DOHH2 (cell line): Measurements from ENCODE around the gene ANKRD13C.
"Not testable (repeated sequence)": the region's sequence is repeated elsewhere in the genome, so short reads cannot be mapped to it uniquely, and the experiment has no call there.

Experiments used
- H3F3A ChIP-seq: fragments of 200-600 bp; sonication (generic), shearing (Covaris generic); 2 replicates; pipeline ENCODE4 v1.6.0; 2016; ENCODE audit warnings: antibody characterized with exemption, mild to moderate bottlenecking; ENCODE audit not compliant: control insufficient read depth, insufficient read depth
- H3K27ac ChIP-seq: fragments of 200-600 bp; sonication (generic); 2 replicates; pipeline ENCODE4 v1.5.1; 2014; ENCODE audit warnings: low read depth, mild to moderate bottlenecking, low read length, moderate library complexity
- H3K27me3 ChIP-seq: fragments of 200-600 bp; sonication (generic); 2 replicates; pipeline ENCODE4 v1.6.1; 2014; ENCODE audit warnings: mild to moderate bottlenecking, low read length, mixed read lengths; ENCODE audit not compliant: control insufficient read depth
- H3K36me3 ChIP-seq: fragments of 200-600 bp; sonication (generic); 2 replicates; pipeline ENCODE4 v1.6.1; 2014; ENCODE audit warnings: mild to moderate bottlenecking, low read length, moderate library complexity, mixed read lengths; ENCODE audit not compliant: control insufficient read depth
- H3K4me1 ChIP-seq: fragments of 200-600 bp; sonication (generic); 2 replicates; pipeline ENCODE4 v1.6.1; 2014; ENCODE audit warnings: mild to moderate bottlenecking, low read length, mixed read lengths; ENCODE audit not compliant: control insufficient read depth
- H3K4me2 ChIP-seq: fragments of 200-600 bp; sonication (generic); 2 replicates; pipeline ENCODE4 v1.6.0; 2014; ENCODE audit warnings: mild to moderate bottlenecking, low read length, moderate library complexity
- H3K4me3 ChIP-seq: fragments of 200-600 bp; sonication (generic); 2 replicates; pipeline ENCODE4 v1.5.1; 2014; ENCODE audit warnings: mild to moderate bottlenecking, low read length, mixed read lengths
- H3K79me2 ChIP-seq: fragments of 200-600 bp; sonication (generic); 2 replicates; pipeline ENCODE4 v1.6.1; 2014; ENCODE audit warnings: mild to moderate bottlenecking, low read length, mixed read lengths; ENCODE audit not compliant: control insufficient read depth
- H3K9me2 ChIP-seq: fragments of 200-600 bp; sonication (generic); replicated peaks from 2 replicates; pipeline ENCODE4 v1.6.1; 2014; ENCODE audit warnings: mild to moderate bottlenecking, low read length, mixed read lengths; ENCODE audit not compliant: control insufficient read depth
- H3K9me3 ChIP-seq: fragments of 200-600 bp; sonication (generic); 2 replicates; pipeline ENCODE4 v1.6.1; 2014; ENCODE audit warnings: antibody characterized with exemption, low read length, mixed read lengths; ENCODE audit not compliant: control insufficient read depth, insufficient read depth
- H4K20me1 ChIP-seq: fragments of 200-600 bp; sonication (generic); 2 replicates; pipeline ENCODE4 v1.6.0; 2014; ENCODE audit warnings: low read depth, mild to moderate bottlenecking, antibody characterized with exemption, low read length, moderate library complexity; ENCODE audit not compliant: control insufficient read depth, insufficient read depth
- CTCF ChIP-seq: fragments of 200-600 bp; sonication (generic); IDR thresholded peaks from one replicate; pipeline ENCODE4 v1.5.1; 2014; ENCODE audit warnings: antibody characterized with exemption, mild to moderate bottlenecking, low read depth, low read length; ENCODE audit not compliant: poor library complexity, severe bottlenecking
- EZH2phosphoT487 ChIP-seq: fragments of 200-600 bp; sonication (generic); IDR thresholded peaks from 2 replicates; pipeline ENCODE4 v1.6.1; 2017; ENCODE audit warnings: borderline replicate concordance, mild to moderate bottlenecking, antibody characterized with exemption, low read length, moderate library complexity, mixed read lengths

The ANKRD13C gene

GRCh38 chr1:70339644-70340043, 14.9 kb downstream of the ANKRD13C start:
- H3K36me3 ChIP-seq, H3K9me2 ChIP-seq, H3K27me3 ChIP-seq, H3K27ac ChIP-seq, H3K4me3 ChIP-seq, H3K4me2 ChIP-seq, H3F3A ChIP-seq, H3K4me1 ChIP-seq, H3K9me3 ChIP-seq, H4K20me1 ChIP-seq: not testable (repeated sequence)
- peaks cover 76% of the 10 kb centered on the region for H3K79me2 ChIP-seq

- no peaks in the 10 kb centered on the region for H3K9me2 ChIP-seq
- H3K9me3 ChIP-seq = no peaks in the 10 kb centered on the region
- peaks cover 3% of the 10 kb centered on the region; the same call in 1 of the 2 replicates for H3F3A ChIP-seq
- peaks cover 56% of the 10 kb centered on the region for H3K79me2 ChIP-seq
- H4K20me1 ChIP-seq = no peaks in the 10 kb centered on the region
- peaks cover 8% of the 10 kb centered on the region; the same call in 1 of the 2 replicates for H3K36me3 ChIP-seq
- H3K27me3 ChIP-seq = no peaks in the 10 kb centered on the region
- TF ChIP-seq EZH2phosphoT487 (no peak), CTCF (no peak)
- no peaks in the 10 kb centered on the region for H3K4me1 ChIP-seq
- no peak overlapping the region for H3K27ac ChIP-seq
- H3K4me3 ChIP-seq = no peak overlapping the region
- no peak overlapping the region for H3K4me2 ChIP-seq
Observed at GRCh38 chr1:70336050-70336449, 18.5 kb downstream of the ANKRD13C start.

- H3K9me3 ChIP-seq = no peaks in the 10 kb centered on the region
- no peak for TF ChIP-seq EZH2phosphoT487
- no peak for TF ChIP-seq CTCF
- H3K27me3 ChIP-seq = no peaks in the 10 kb centered on the region
- H3F3A ChIP-seq = peaks cover 3% of the 10 kb centered on the region; the same call in 1 of the 2 replicates
- no peaks in the 10 kb centered on the region for H3K4me1 ChIP-seq
- H3K4me2 ChIP-seq = no peak overlapping the region
- no peak overlapping the region for H3K4me3 ChIP-seq
- H3K9me2 ChIP-seq = no peaks in the 10 kb centered on the region
- H3K79me2 ChIP-seq = peaks cover 45% of the 10 kb centered on the region
- no peak overlapping the region for H3K27ac ChIP-seq
- H3K36me3 ChIP-seq = peaks cover 8% of the 10 kb centered on the region; the same call in 1 of the 2 replicates
- H4K20me1 ChIP-seq = no peaks in the 10 kb centered on the region
Observed at GRCh38 chr1:70334436-70334835, 20.1 kb downstream of the ANKRD13C start.

GRCh38 chr1:70333245-70333644, 21.3 kb downstream of the ANKRD13C start:
- Histone ChIP-seq H3K36me3 (peaks cover 8% of the 10 kb centered on the region; the same call in 1 of the 2 replicates), H3K4me1 (no peaks in the 10 kb centered on the region), H3K79me2 (peaks cover 38% of the 10 kb centered on the region), H3K9me3 (no peaks in the 10 kb centered on the region), H4K20me1 (no peaks in the 10 kb centered on the region), H3K27me3 (no peaks in the 10 kb centered on the region), H3F3A (peaks cover 3% of the 10 kb centered on the region; the same call in 1 of the 2 replicates), H3K27ac (no peak overlapping the region), H3K9me2 (no peaks in the 10 kb centered on the region), H3K4me2 (no peak overlapping the region), H3K4me3 (no peak overlapping the region)
- no peak for TF ChIP-seq EZH2phosphoT487
